ENCODE measurements around the gene TMEM38A. TPM values are rescaled to one million over a fixed set of nuclear protein-coding genes. Genes with fewer than 3 reads are reported as not detected.

The TMEM38A gene
- total RNA-seq (ENCODE audit: low replicate concordance), result 0.36 and 1.5 TPM in 2 replicates

- Mint-ChIP-seq H3K36me3 (peaks cover 12% of the 10 kb centered on the region), H3K9me3 (no peaks in the 10 kb centered on the region), H3K4me1 (peaks cover 21% of the 10 kb centered on the region), H3K27ac (peak within 1 kb of the TSS; percentile 93), H3K27me3 (ENCODE audit: insufficient read depth, low read depth) (peaks cover 10% of the 10 kb centered on the region), H3K4me3 (peak within 1 kb of the TSS; percentile 98)
- Histone ChIP-seq H4K20me1 (ENCODE audit: low read depth) (peaks cover 34% of the 10 kb centered on the region), H3K36me3 (peaks cover 3% of the 10 kb centered on the region), H3K27ac (peak within 1 kb of the TSS; percentile 79), H3K4me1 (peaks cover 5% of the 10 kb centered on the region), H3F3A (ENCODE audit: low read depth) (peaks cover 9% of the 10 kb centered on the region), H3K79me2 (ENCODE audit: low read depth) (peaks cover 37% of the 10 kb centered on the region), H2AFZ (replicated peaks) (peak within 1 kb of the TSS; percentile 95), H3K4me2 (peak within 1 kb of the TSS; percentile 80), H3K9me3 (ENCODE audit: low read depth) (no peaks in the 10 kb centered on the region), H3K27me3 (peaks cover 31% of the 10 kb centered on the region), H3K9ac (peak within 1 kb of the TSS; percentile 75), H3K4me3 (peak within 1 kb of the TSS; percentile 81)
- peak; percentile 63 for DNase-seq (ENCODE audit: low spot score)
- TF ChIP-seq EZH2phosphoT487 (IDR thresholded peaks at IDR 0.05), result peak; percentile 26
- TF ChIP-seq CTCF (IDR thresholded peaks at IDR 0.05), result no peak
- TF ChIP-seq EZH2 (IDR thresholded peaks at IDR 0.05), result peak; percentile 56
Observed at GRCh38 chr19:16660763-16661479, at the start of gene TMEM38A. TMEM38A (plus strand) TSS chr19:16661139; CDS start chr19:16661218, 79 bp downstream.

- Mint-ChIP-seq H3K27me3 (ENCODE audit: insufficient read depth, low read depth) (no peaks in the 10 kb centered on the region), H3K4me3 (no peak overlapping the region), H3K4me1 (peaks cover 6% of the 10 kb centered on the region), H3K27ac (no peak overlapping the region), H3K9me3 (no peaks in the 10 kb centered on the region), H3K36me3 (no peaks in the 10 kb centered on the region)
- Histone ChIP-seq H3K36me3 (no peaks in the 10 kb centered on the region), H4K20me1 (ENCODE audit: low read depth) (peaks cover 82% of the 10 kb centered on the region), H3K27me3 (no peaks in the 10 kb centered on the region), H3K4me3 (no peak overlapping the region), H3K4me1 (no peaks in the 10 kb centered on the region), H3K4me2 (no peak overlapping the region), H3F3A (ENCODE audit: low read depth) (no peaks in the 10 kb centered on the region), H3K79me2 (ENCODE audit: low read depth) (peaks cover 96% of the 10 kb centered on the region), H3K27ac (no peak overlapping the region), H3K9ac (no peak overlapping the region), H2AFZ (replicated peaks) (no peak overlapping the region), H3K9me3 (ENCODE audit: low read depth) (no peaks in the 10 kb centered on the region)
- TF ChIP-seq EZH2 (IDR thresholded peaks at IDR 0.05) (no peak), CTCF (IDR thresholded peaks at IDR 0.05) (no peak), EZH2phosphoT487 (IDR thresholded peaks at IDR 0.05) (no peak)
- DNase-seq (ENCODE audit: low spot score), result no peak
Observed at GRCh38 chr19:16612636-16613035, 48.3 kb upstream of the TMEM38A start.

- H3K4me1 Mint-ChIP-seq, result peaks cover 6% of the 10 kb centered on the region
- Histone ChIP-seq H3K9me3 (ENCODE audit: low read depth) (no peaks in the 10 kb centered on the region), H3F3A (ENCODE audit: low read depth) (no peaks in the 10 kb centered on the region), H3K4me1 (no peaks in the 10 kb centered on the region), H3K79me2 (ENCODE audit: low read depth) (peaks cover 98% of the 10 kb centered on the region), H3K27ac (no peak overlapping the region), H4K20me1 (ENCODE audit: low read depth) (peaks cover 93% of the 10 kb centered on the region), H3K36me3 (no peaks in the 10 kb centered on the region), H3K4me2 (no peak overlapping the region), H3K9ac (peak overlapping the region; percentile 22), H3K4me3 (no peak overlapping the region), H2AFZ (replicated peaks) (no peak overlapping the region), H3K27me3 (no peaks in the 10 kb centered on the region)
- no peaks in the 10 kb centered on the region for H3K27me3 Mint-ChIP-seq (ENCODE audit: insufficient read depth, low read depth)
- TF ChIP-seq EZH2phosphoT487 (IDR thresholded peaks at IDR 0.05) (no peak), EZH2 (IDR thresholded peaks at IDR 0.05) (no peak)
- no peak overlapping the region for H3K27ac Mint-ChIP-seq
- DNase-seq (ENCODE audit: low spot score), result no peak
- no peaks in the 10 kb centered on the region for H3K36me3 Mint-ChIP-seq
- H3K9me3 Mint-ChIP-seq, result no peaks in the 10 kb centered on the region
- H3K4me3 Mint-ChIP-seq, result no peak overlapping the region
Observed at GRCh38 chr19:16613841-16614240, 47.1 kb upstream of the TMEM38A start.

GRCh38 chr19:16614941-16615340 lies 46.0 kb upstream of the TMEM38A start:
- TF ChIP-seq EZH2 (IDR thresholded peaks at IDR 0.05), result no peak
- TF ChIP-seq CTCF (IDR thresholded peaks at IDR 0.05), result no peak
- no peak for TF ChIP-seq EZH2phosphoT487 (IDR thresholded peaks at IDR 0.05)
- no peak overlapping the region for H3K4me2 ChIP-seq
- no peaks in the 10 kb centered on the region for H3K27me3 ChIP-seq
- no peak overlapping the region for H3K27ac Mint-ChIP-seq
- DNase-seq (ENCODE audit: low spot score), result no peak
- H3K4me3 Mint-ChIP-seq, result no peak overlapping the region
- peaks cover 98% of the 10 kb centered on the region for H3K79me2 ChIP-seq (ENCODE audit: low read depth)
- H3K27me3 Mint-ChIP-seq (ENCODE audit: insufficient read depth, low read depth), result no peaks in the 10 kb centered on the region
- no peak overlapping the region for H2AFZ ChIP-seq (replicated peaks)
- H3K4me3 ChIP-seq, result no peak overlapping the region
- no peaks in the 10 kb centered on the region for H3K9me3 Mint-ChIP-seq
- H4K20me1 ChIP-seq (ENCODE audit: low read depth), result peaks cover 97% of the 10 kb centered on the region
- H3K36me3 Mint-ChIP-seq, result no peaks in the 10 kb centered on the region
- H3F3A ChIP-seq (ENCODE audit: low read depth), result no peaks in the 10 kb centered on the region
- peaks cover 8% of the 10 kb centered on the region for H3K4me1 Mint-ChIP-seq
- no peaks in the 10 kb centered on the region for H3K4me1 ChIP-seq
- no peaks in the 10 kb centered on the region for H3K9me3 ChIP-seq (ENCODE audit: low read depth)
- no peak overlapping the region for H3K9ac ChIP-seq
- no peak overlapping the region for H3K27ac ChIP-seq
- no peaks in the 10 kb centered on the region for H3K36me3 ChIP-seq
